ENCODE results near the gene RBM7.

Gene RBM7

GRCh38 chr11:114398303-114398920, 2.1 kb upstream of the RBM7 start:
- Histone ChIP-seq H3K9ac (no peak overlapping the region), H3K36me3 (ENCODE audit: control insufficient read depth, insufficient read depth, low read length) (no peaks in the 10 kb centered on the region), H3K4me2 (ENCODE audit: low read length) (no peak overlapping the region), H3K4me3 (ENCODE audit: low read depth, low read length) (no peak overlapping the region), H3K27me3 (ENCODE audit: control insufficient read depth, insufficient read depth, low read length) (no peaks in the 10 kb centered on the region), H3K27ac (no peak overlapping the region), H3K9me3 (ENCODE audit: control insufficient read depth, low read length) (no peaks in the 10 kb centered on the region), H2AFZ (no peak overlapping the region), H3K79me2 (peaks cover 13% of the 10 kb centered on the region), H3K4me1 (no peaks in the 10 kb centered on the region)
- no peak for TF ChIP-seq CTCF (IDR thresholded peaks at IDR 0.05)

GRCh38 chr11:114399490-114400215, 813 bp upstream of the RBM7 start:
- Histone ChIP-seq H3K4me3 (ENCODE audit: low read depth, low read length) (peak overlapping the region; percentile 92), H3K9ac (no peak overlapping the region), H3K4me1 (no peaks in the 10 kb centered on the region), H3K27me3 (ENCODE audit: control insufficient read depth, insufficient read depth, low read length) (no peaks in the 10 kb centered on the region), H3K36me3 (ENCODE audit: control insufficient read depth, insufficient read depth, low read length) (no peaks in the 10 kb centered on the region), H3K27ac (peak overlapping the region; percentile 88), H3K79me2 (peaks cover 13% of the 10 kb centered on the region), H3K4me2 (ENCODE audit: low read length) (peak overlapping the region; percentile 83), H2AFZ (peak overlapping the region; percentile 96), H3K9me3 (ENCODE audit: control insufficient read depth, low read length) (no peaks in the 10 kb centered on the region)
- no peak for TF ChIP-seq CTCF (IDR thresholded peaks at IDR 0.05)

GRCh38 chr11:114400915-114401223, 403 bp downstream of the RBM7 start:
- H3K4me1 ChIP-seq, result peaks cover 2% of the 10 kb centered on the region
- H3K4me2 ChIP-seq (ENCODE audit: low read length), result peak overlapping the region; percentile 83
- H3K9ac ChIP-seq, result peak overlapping the region; percentile 89
- no peaks in the 10 kb centered on the region for H3K36me3 ChIP-seq (ENCODE audit: control insufficient read depth, insufficient read depth, low read length)
- H3K4me3 ChIP-seq (ENCODE audit: low read depth, low read length), result peak overlapping the region; percentile 92
- no peak for TF ChIP-seq CTCF (IDR thresholded peaks at IDR 0.05)
- peak overlapping the region; percentile 88 for H3K27ac ChIP-seq
- H3K27me3 ChIP-seq (ENCODE audit: control insufficient read depth, insufficient read depth, low read length), result no peaks in the 10 kb centered on the region
- no peaks in the 10 kb centered on the region for H3K9me3 ChIP-seq (ENCODE audit: control insufficient read depth, low read length)
- peaks cover 13% of the 10 kb centered on the region for H3K79me2 ChIP-seq
- peak overlapping the region; percentile 96 for H2AFZ ChIP-seq

GRCh38 chr11:114401311-114401710, 845 bp downstream of the RBM7 start:
- H3K4me1 ChIP-seq, result peaks cover 2% of the 10 kb centered on the region
- H2AFZ ChIP-seq, result peak overlapping the region; percentile 96
- H3K4me2 ChIP-seq (ENCODE audit: low read length), result peak overlapping the region; percentile 83
- peaks cover 13% of the 10 kb centered on the region for H3K79me2 ChIP-seq
- H3K9ac ChIP-seq, result peak overlapping the region; percentile 89
- H3K36me3 ChIP-seq (ENCODE audit: control insufficient read depth, insufficient read depth, low read length), result no peaks in the 10 kb centered on the region
- H3K27me3 ChIP-seq (ENCODE audit: control insufficient read depth, insufficient read depth, low read length), result no peaks in the 10 kb centered on the region
- H3K4me3 ChIP-seq (ENCODE audit: low read depth, low read length), result peak overlapping the region; percentile 92
- H3K9me3 ChIP-seq (ENCODE audit: control insufficient read depth, low read length), result no peaks in the 10 kb centered on the region
- no peak for TF ChIP-seq CTCF (IDR thresholded peaks at IDR 0.05)
- H3K27ac ChIP-seq, result peak overlapping the region; percentile 88

- Histone ChIP-seq H3K9me3 (ENCODE audit: control insufficient read depth, low read length) (no peaks in the 10 kb centered on the region), H3K27ac (no peak overlapping the region), H3K4me2 (ENCODE audit: low read length) (no peak overlapping the region), H3K4me3 (ENCODE audit: low read depth, low read length) (no peak overlapping the region), H3K79me2 (no peaks in the 10 kb centered on the region), H3K36me3 (ENCODE audit: control insufficient read depth, insufficient read depth, low read length) (no peaks in the 10 kb centered on the region), H3K4me1 (no peaks in the 10 kb centered on the region), H3K27me3 (ENCODE audit: control insufficient read depth, insufficient read depth, low read length) (no peaks in the 10 kb centered on the region), H3K9ac (no peak overlapping the region), H2AFZ (no peak overlapping the region)
- TF ChIP-seq CTCF (IDR thresholded peaks at IDR 0.05), result no peak
Measured at GRCh38 chr11:114412946-114413345, 12.5 kb downstream of the RBM7 start.

All from parathyroid adenoma (tissue), 2 donors.